KBM-7 (cell line): ENCODE data around the gene ENAH.

Experiments used
- DNase-seq: peaks from one replicate; pipeline ENCODE4 v3.0.0-alpha.2; 2015
- in situ Hi-C: fragments of 300-500 bp; cut with MboI; formaldehyde crosslinking; loops from 2 replicates; pipeline ENCODE4 v1.14.3; 2020; ENCODE audit warnings: low sequenced_read_pairs, low pct_unique_long_range_greater_than_20kb, mixed read lengths

The ENAH gene

DNA sequence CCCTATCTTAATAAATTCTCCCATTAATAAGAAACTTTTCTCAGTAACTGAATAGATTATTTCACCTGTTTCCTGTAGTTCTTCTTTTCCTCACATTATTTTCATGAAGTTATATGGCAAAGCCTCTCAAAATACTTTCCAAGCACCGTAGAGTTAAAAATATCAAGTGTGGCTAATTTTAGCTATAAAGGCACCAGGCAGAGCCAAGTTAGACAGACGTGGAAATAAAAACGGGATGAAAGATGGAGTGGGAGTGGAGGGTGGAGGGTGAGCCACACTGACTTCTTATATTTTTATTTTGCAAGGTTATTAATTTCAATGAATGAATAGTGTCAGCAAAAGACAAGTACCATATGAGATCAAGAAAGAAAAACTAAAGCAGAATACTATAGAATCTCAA is 71.7 kb downstream of the ENAH start:
- in situ Hi-C loops: no loop called here
- no peak for DNase-seq

GRCh38 chr1:225580238-225581099 is 72.5 kb downstream of the ENAH start:
- DNase-seq: no peak
- in situ Hi-C loops: no loop called here

GRCh38 chr1:225578251-225578977 is 74.5 kb downstream of the ENAH start:
- in situ Hi-C loops: no loop called here
- DNase-seq: no peak

GRCh38 chr1:225577241-225577640 is 75.7 kb downstream of the ENAH start:
- no peak for DNase-seq
- in situ Hi-C loops: no loop called here

DNA sequence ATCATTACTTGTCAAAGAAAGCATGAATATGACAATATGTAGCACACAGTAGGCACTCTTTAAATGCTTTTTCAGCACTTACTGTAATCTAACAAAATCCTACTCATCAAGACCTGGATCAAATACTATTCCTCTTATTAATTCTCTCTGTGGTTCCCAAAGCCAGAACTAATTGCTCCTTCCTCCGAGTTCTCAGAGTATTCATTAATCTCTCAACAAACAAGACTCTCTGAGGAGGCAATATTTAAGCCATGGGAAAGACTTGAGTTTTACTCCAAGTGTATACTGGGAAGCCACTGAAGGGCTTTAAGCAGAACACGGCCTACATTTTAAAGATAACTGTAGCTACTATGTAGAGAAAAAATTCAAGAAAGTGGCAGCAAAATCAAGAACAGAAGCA is 79.7 kb downstream of the ENAH start:
- in situ Hi-C loops: no loop called here
- DNase-seq: no peak

GRCh38 chr1:225572422-225572821 is 80.5 kb downstream of the ENAH start:
- DNase-seq: no peak
- in situ Hi-C loops: no loop called here

DNA sequence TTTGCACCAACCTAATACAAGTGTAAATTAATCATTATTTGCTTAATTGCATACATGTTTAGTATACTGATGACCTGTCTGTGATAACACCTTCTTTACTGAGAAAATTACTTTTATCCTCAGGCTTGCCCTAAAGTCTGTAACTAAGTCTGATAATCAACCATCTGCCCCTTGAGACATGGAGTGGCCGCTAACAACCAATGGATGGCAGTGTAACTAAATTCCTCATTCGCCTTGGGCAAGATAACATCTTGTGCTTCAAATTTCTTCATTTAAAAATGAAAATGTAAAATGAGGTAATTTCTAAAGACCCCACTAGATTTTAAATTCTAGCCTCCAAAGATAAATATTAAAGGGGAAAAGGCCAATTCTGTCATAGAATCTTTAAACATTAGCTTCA is 85.1 kb downstream of the ENAH start:
- in situ Hi-C loops: no loop called here
- no peak for DNase-seq

- DNase-seq: no peak
- in situ Hi-C loops: no loop called here
Measured at GRCh38 chr1:225565847-225566246, 87.1 kb downstream of the ENAH start.

DNA sequence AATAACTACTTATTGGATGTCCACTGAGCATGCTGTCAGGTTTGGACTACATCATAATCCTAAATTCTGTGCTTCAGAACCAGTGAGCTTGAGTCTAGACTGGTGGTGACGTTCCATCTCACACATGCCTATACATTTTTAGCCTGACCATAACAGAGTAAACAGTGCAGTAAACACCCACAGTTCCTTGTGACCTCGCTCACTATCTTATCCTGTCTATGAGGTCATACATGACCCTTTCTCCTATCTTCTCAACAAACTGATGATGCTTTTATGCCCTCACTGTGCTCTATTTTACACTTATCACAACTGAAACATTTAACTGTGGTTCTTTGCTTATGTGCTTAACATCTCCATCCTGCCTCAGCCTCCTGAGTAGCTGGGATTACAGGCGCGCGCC is 91.2 kb downstream of the ENAH start:
- DNase-seq: no peak
- in situ Hi-C loops: no loop called here

GRCh38 chr1:225559902-225560301 is 93.0 kb downstream of the ENAH start:
- in situ Hi-C loops: no loop called here
- DNase-seq: no peak

- in situ Hi-C loops: no loop called here
- DNase-seq: no peak
Measured at GRCh38 chr1:225559326-225559725, 93.6 kb downstream of the ENAH start.

- no peak for DNase-seq
- in situ Hi-C loops: no loop called here
Measured at GRCh38 chr1:225556694-225557093, 96.2 kb downstream of the ENAH start.

GRCh38 chr1:225555821-225556220 is 97.1 kb downstream of the ENAH start:
- in situ Hi-C loops: no loop called here
- no peak for DNase-seq

DNA sequence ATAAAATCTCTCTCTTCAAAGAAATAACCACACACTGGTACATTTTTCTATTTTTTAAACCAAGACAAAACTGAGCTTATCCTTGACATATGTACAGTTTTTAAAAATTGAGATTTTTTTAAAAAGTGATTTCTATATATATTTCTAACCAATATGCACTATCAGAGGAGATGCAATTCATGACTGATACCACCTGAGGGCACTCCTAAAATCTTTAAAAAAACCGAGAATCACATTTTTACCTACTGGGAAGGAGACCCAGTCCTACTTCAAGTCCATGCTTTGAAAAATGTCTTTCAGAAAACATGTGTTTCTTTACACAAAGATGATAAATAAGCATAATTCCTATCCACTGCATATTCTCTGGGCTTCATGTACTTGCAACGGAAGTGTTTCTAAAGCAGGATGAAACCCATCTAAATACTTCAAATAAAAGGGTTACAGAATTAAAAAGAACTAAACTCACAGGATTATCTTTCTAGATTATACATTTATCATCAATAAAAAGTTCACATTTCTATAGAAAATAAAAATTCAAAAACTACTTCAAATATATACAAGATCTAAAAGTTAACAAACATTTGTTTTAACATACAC is 98.6 kb downstream of the ENAH start:
- in situ Hi-C loops: no loop called here
- peak; percentile 51 for DNase-seq

- no peak for DNase-seq
- in situ Hi-C loops: no loop called here
Measured at GRCh38 chr1:225549821-225550220, 103.1 kb downstream of the ENAH start.

DNA sequence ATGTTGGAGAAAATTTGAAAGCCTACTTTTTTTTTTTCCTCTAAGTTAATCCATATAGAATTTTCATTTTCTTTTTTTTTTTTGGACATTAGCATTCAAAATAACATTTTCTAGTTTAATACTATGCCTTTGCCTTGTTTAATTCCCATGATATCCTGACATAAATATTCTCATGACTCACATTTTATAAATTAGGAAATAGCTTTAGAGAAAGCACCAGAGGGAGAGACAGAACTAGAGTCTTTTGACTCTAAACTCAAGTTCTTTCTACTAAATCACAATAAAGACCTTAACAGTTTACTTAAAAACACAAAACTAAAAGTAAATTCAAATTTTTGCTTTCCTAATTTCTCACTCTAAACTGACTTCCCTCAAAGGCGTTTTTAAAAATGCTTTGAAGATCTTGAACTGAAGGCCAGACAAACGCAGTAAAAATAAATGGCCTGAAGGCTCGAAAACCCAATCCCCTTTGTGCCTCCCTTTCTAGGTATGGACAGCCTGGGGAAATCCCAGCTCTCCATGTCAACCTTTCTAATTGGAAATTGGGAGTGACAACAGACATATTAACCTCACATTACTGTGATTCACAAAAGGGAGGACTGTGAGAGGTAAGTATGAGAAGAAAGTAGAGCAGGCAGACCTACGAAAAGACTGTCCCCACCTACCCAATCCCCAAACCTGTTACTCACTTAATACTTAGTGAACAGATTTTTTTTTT is 104.6 kb downstream of the ENAH start:
- no peak for DNase-seq
- in situ Hi-C loops: no loop called here

- in situ Hi-C loops: no loop called here
- DNase-seq: no peak
Measured at GRCh38 chr1:225545649-225546048, 107.3 kb downstream of the ENAH start.

DNA sequence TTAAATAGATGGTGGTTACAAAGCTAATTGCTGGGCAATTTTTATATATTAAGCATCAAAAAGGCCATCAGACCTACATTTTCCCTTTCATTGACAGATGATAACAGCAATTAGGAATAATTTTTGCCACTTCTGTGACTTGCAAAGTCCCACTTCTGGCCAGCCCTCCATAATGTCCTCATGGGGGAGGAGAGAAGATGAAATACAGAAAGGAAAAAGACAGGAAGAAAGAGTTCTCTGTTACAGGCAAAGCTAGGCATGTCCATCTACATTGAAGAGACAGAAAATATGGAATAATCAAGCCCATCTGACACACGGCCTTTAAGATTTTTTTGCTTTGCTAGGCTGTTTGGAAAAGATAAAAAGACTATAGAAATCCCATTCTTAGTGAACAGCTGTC is 108.0 kb downstream of the ENAH start:
- in situ Hi-C loops: no loop called here
- no peak for DNase-seq

- in situ Hi-C loops: no loop called here
- no peak for DNase-seq
Measured at GRCh38 chr1:225544263-225544662, 108.7 kb downstream of the ENAH start.

GRCh38 chr1:225543350-225543749 is 109.6 kb downstream of the ENAH start:
- DNase-seq: no peak
- in situ Hi-C loops: no loop called here
